Panc1 (cell line): ENCODE data around the gene APOOL. TPM values are rescaled to one million over a fixed set of nuclear protein-coding genes. Genes with fewer than 3 reads are reported as not detected.

Source experiments
- ATAC-seq: fragments of 200-7000 bp; cut with Tn5 transposase; 2 replicates; pipeline ENCODE4 v1.9.1; 2020; ENCODE audit warnings: mild to moderate bottlenecking, moderate library complexity
- BruUV-seq: library from RNA; stranded (reverse); fragments of 400-500 nt; replicated peaks from 2 replicates; lab custom pipeline; 2021; lab: Mats Ljungman, UMichigan
- CTCF ChIA-PET: fragments of 300-600 bp; sonication (Branson Sonifier 250); formaldehyde crosslinking; loops from one replicate; lab custom pipeline; 2022; ENCODE audit warnings: antibody characterized with exemption; lab: Charles Lee
- POLR2A ChIA-PET: fragments of 300-600 bp; sonication (Branson Sonifier 250); formaldehyde crosslinking; loops from one replicate; lab custom pipeline; 2022; ENCODE audit warnings: antibody characterized with exemption; lab: Charles Lee
- DNase-seq: peaks from one replicate; pipeline ENCODE4 v3.0.0-alpha.2; 2010; ENCODE audit warnings: low read depth, low spot score
- H3K27ac ChIP-seq: 2 replicates; pipeline ENCODE4 v1.5.1; 2011; ENCODE audit warnings: mild to moderate bottlenecking, low read length, inconsistent platforms
- H3K27me3 ChIP-seq: fragments of 200-500 bp; sonication (Bioruptor generic); 2 replicates; pipeline ENCODE4 v1.6.0; 2014; ENCODE audit warnings: low read length, inconsistent platforms; ENCODE audit not compliant: control insufficient read depth, insufficient read depth
- H3K36me3 ChIP-seq: fragments of 200-500 bp; sonication (Bioruptor generic); 2 replicates; pipeline ENCODE4 v1.5.1; 2014; ENCODE audit warnings: inconsistent platforms, mild to moderate bottlenecking, low read length, moderate library complexity; ENCODE audit not compliant: control insufficient read depth, insufficient read depth
- H3K4me1 ChIP-seq: 2 replicates; pipeline ENCODE4 v1.5.1; 2011; ENCODE audit warnings: inconsistent platforms, mild to moderate bottlenecking, low read length, moderate library complexity; ENCODE audit not compliant: control insufficient read depth, insufficient read depth
- H3K4me3 ChIP-seq, 2 experiments: 2 replicates each; pipeline ENCODE4 v1.5.1; 2011 to 2012; ENCODE audit warnings: low read depth in 2 of 2, low read length in 2 of 2, mild to moderate bottlenecking in 2 of 2, inconsistent platforms in 1 of 2, moderate library complexity in 1 of 2
- H3K9me3 ChIP-seq: fragments of 200-500 bp; sonication (Bioruptor generic); 2 replicates; pipeline ENCODE4 v1.5.1; 2014; ENCODE audit warnings: low read depth, mild to moderate bottlenecking, inconsistent platforms, low read length, moderate library complexity; ENCODE audit not compliant: control insufficient read depth, insufficient read depth
- CTCF ChIP-seq: fragments of 450-650 bp; IDR thresholded peaks from 2 replicates; pipeline ENCODE4 v1.5.1; 2017; ENCODE audit warnings: mild to moderate bottlenecking
- POLR2AphosphoS5 ChIP-seq: IDR thresholded peaks from 2 replicates; pipeline ENCODE4 v1.6.1; 2012; ENCODE audit warnings: mild to moderate bottlenecking, low read depth, low read length, moderate library complexity
- REST ChIP-seq, 2 experiments: IDR thresholded peaks; 2 replicates each; pipeline ENCODE4 v1.6.1; 2011 to 2012; ENCODE audit warnings: low read depth in 2 of 2, control low read depth in 1 of 2, low read length in 1 of 2, mild to moderate bottlenecking in 1 of 2, moderate library complexity in 1 of 2; ENCODE audit not compliant: insufficient read depth in 1 of 2
- SIN3A ChIP-seq: IDR thresholded peaks from 2 replicates; pipeline ENCODE4 v1.6.1; 2012; ENCODE audit warnings: low read depth, mild to moderate bottlenecking, low read length, moderate library complexity, borderline replicate concordance; ENCODE audit not compliant: insufficient read depth
- TCF7L2 ChIP-seq: IDR thresholded peaks from 2 replicates; pipeline ENCODE4 v1.6.1; 2011; ENCODE audit warnings: mild to moderate bottlenecking, low read depth, low read length, inconsistent platforms
- in situ Hi-C: cut with HindIII; loops from 2 replicates; pipeline ENCODE4 v1.10.0; 2016; ENCODE audit warnings: low sequenced_read_pairs, low pct_unique_long_range_greater_than_20kb
- intact Hi-C: fragments of 100-400 bp; cut with micrococcal nuclease; formaldehyde crosslinking; loops from one replicate; pipeline ENCODE4 v1.10.0; 2022; ENCODE audit not compliant: unreplicated experiment
- total RNA-seq: library from RNA; stranded (reverse); gene quantifications from one replicate; pipeline ENCODE4 v1.2.1, GENCODE V29; 2021; ENCODE audit not compliant: unreplicated experiment

The APOOL gene
- total RNA-seq, 1 experiment from 2014 or later, result 28.1 TPM

GRCh38 chrX:85139422-85139821 lies 135.7 kb downstream of the APOOL start:
- ChIA-PET CTCF (no interaction called here), POLR2A (no interaction called here)
- H3K4me1 ChIP-seq, result no peaks in the 10 kb centered on the region
- DNase-seq (no peak), ATAC-seq (no peak)
- H3K9me3 ChIP-seq, result no peaks in the 10 kb centered on the region
- no peaks in the 10 kb centered on the region for H3K36me3 ChIP-seq
- no TSS peak for BruUV-seq
- in situ Hi-C loops (no loop called here), intact Hi-C loops (no loop called here)
- H3K27me3 ChIP-seq, result no peaks in the 10 kb centered on the region
- H3K4me3 ChIP-seq, result no peak overlapping the region
- no peak for TF ChIP-seq SIN3A
- TF ChIP-seq POLR2AphosphoS5, result no peak
- no peak for TF ChIP-seq REST (IDR thresholded peaks at IDR 0.05; ENCODE audit: insufficient read depth in 1 of 2, low read depth in 2 of 2, low read length in 1 of 2)
- TF ChIP-seq TCF7L2, result no peak
- no peak for TF ChIP-seq CTCF
- H3K27ac ChIP-seq, result no peak overlapping the region

- H3K27ac ChIP-seq, result no peak overlapping the region
- BruUV-seq, result no TSS peak
- TF ChIP-seq SIN3A (no peak), TCF7L2 (no peak), REST (IDR thresholded peaks at IDR 0.05; ENCODE audit: insufficient read depth in 1 of 2, low read depth in 2 of 2, low read length in 1 of 2) (no peak), POLR2AphosphoS5 (no peak), CTCF (no peak)
- no peaks in the 10 kb centered on the region for H3K27me3 ChIP-seq
- intact Hi-C loops (no loop called here), in situ Hi-C loops (no loop called here)
- CTCF ChIA-PET, result no interaction called here
- ATAC-seq, result no peak
- no peaks in the 10 kb centered on the region for H3K4me1 ChIP-seq
- no peaks in the 10 kb centered on the region for H3K36me3 ChIP-seq
- no peak for DNase-seq
- H3K9me3 ChIP-seq, result no peaks in the 10 kb centered on the region
- H3K4me3 ChIP-seq, result no peak overlapping the region
- POLR2A ChIA-PET, result no interaction called here
Observed at GRCh38 chrX:85140964-85141363, 137.3 kb downstream of the APOOL start.

Other genes starting within 250 kb of the APOOL start
- not detected for gene SATL1, start 239.9 kb downstream of the APOOL start, total RNA-seq
- 3.1 TPM for gene ZNF711, start 240.1 kb downstream of the APOOL start, total RNA-seq